Body of pancreas (tissue), 4 donors: ENCODE measurements around the gene MAP3K21. TPM values are rescaled to one million over a fixed set of nuclear protein-coding genes. Genes with fewer than 3 reads are reported as not detected.

ENCODE experiments used
- ATAC-seq: fragments of 150-250 bp; one replicate; pipeline ENCODE4 v1.9.1; 2016
- DNase-seq, 4 donors: peaks; one replicate each; pipeline ENCODE4 v3.0.0-alpha.2; 2019
- H3K27ac ChIP-seq, 4 donors: fragments of 200-600 bp; sonication (generic); 1 replicate in 3 of 4; 2 replicates in 1 of 4; pipeline versions ENCODE4 v1.5.1 to v1.6.1; 2016 to 2019; ENCODE audit warnings: mild to moderate bottlenecking in 1 of 4, mixed read lengths in 1 of 4, moderate library complexity in 1 of 4
- H3K27me3 ChIP-seq, 2 donors: fragments of 200-600 bp; sonication (generic); one replicate each; pipeline ENCODE4 v1.6.0; 2016; ENCODE audit warnings: mild to moderate bottlenecking in 1 of 2
- H3K36me3 ChIP-seq, 2 donors: fragments of 200-600 bp; sonication (generic); replicated peaks in 1 of 2; 2 replicates each; pipeline ENCODE4 v1.5.1; 2016; ENCODE audit warnings: low read depth in 2 of 2; ENCODE audit not compliant: insufficient read depth in 1 of 2
- H3K4me1 ChIP-seq: fragments of 200-600 bp; sonication (generic); one replicate; pipeline ENCODE4 v1.6.0; 2016
- H3K4me3 ChIP-seq, 2 donors: fragments of 200-600 bp; sonication (generic); 1 replicate in 1 of 2; 2 replicates in 1 of 2; pipeline ENCODE4 v1.5.1; 2016 to 2019
- H3K9me3 ChIP-seq, 3 donors: fragments of 200-600 bp; sonication (generic); 1 replicate in 2 of 3; 2 replicates in 1 of 3; pipeline ENCODE4 v1.5.1; 2016
- POLR2A ChIP-seq, 3 donors: fragments of 450-650 bp; IDR thresholded peaks; one replicate each; pipeline ENCODE4 v1.6.1; 2016; ENCODE audit warnings: antibody characterized with exemption in 3 of 3, mild to moderate bottlenecking in 2 of 3
- WGBS, 2 donors: methylation state at CpG; one replicate each; pipeline ENCODE4 v1.1.5; 2017; 5-methylcytosine and 5-hydroxymethylcytosine counted together
- intact Hi-C: fragments of 100-400 bp; cut with DNase I; formaldehyde crosslinking; loops from one replicate; pipeline ENCODE4 v1.15.1; 2023
- total RNA-seq, 2 donors: library from RNA; depleted of rRNA; stranded (reverse); fragments of >200 nt; gene quantifications; one replicate each; pipeline ENCODE4 v1.1.0, GENCODE V29; 2016
- TF ChIP-seq, protein P1 (sequence below), 7 experiments: fragments of 450-650 bp in 4 of 7; fragments of 200-600 bp in 3 of 7; sonication (generic) in 3 of 7; IDR thresholded peaks; one replicate each; pipeline ENCODE4 v1.5.1; 2016 to 2019; ENCODE audit warnings: antibody characterized with exemption in 7 of 7

Gene MAP3K21
- total RNA-seq, 2 donors from 2014 or later, result 40.2 to 62.3 TPM

GRCh38 chr1:233304489-233305102 is 22.9 kb upstream of the MAP3K21 start:
- DNase-seq (peak in 1 of 4 donors; percentile 22), ATAC-seq (peak; percentile 64)
- intact Hi-C loops, result loop anchor here (5.0 to 10.0 kb wide), 2 partner anchors 490 to 763 kb away; no protein-coding TSS in a partner anchor

GRCh38 chr1:233313434-233314155 is 13.9 kb upstream of the MAP3K21 start:
- WGBS, 2 donors, result 58 to 59% methylated on average over 4 of the region's 4 CpGs
- peak overlapping the region in 1 of 4 donors; percentile 16 for H3K27ac ChIP-seq
- intact Hi-C loops, result no loop called here

More at GRCh38 chr1:233304489-233305102, 22.9 kb upstream of the MAP3K21 start:
- no peak overlapping the region for H3K4me3 ChIP-seq
- WGBS, 2 donors, result 0% methylated on average over 1 of the region's 1 CpG
- no peak overlapping the region for H3K27ac ChIP-seq
- no peaks in the 10 kb centered on the region for H3K9me3 ChIP-seq
- TF ChIP-seq, protein P1, sequence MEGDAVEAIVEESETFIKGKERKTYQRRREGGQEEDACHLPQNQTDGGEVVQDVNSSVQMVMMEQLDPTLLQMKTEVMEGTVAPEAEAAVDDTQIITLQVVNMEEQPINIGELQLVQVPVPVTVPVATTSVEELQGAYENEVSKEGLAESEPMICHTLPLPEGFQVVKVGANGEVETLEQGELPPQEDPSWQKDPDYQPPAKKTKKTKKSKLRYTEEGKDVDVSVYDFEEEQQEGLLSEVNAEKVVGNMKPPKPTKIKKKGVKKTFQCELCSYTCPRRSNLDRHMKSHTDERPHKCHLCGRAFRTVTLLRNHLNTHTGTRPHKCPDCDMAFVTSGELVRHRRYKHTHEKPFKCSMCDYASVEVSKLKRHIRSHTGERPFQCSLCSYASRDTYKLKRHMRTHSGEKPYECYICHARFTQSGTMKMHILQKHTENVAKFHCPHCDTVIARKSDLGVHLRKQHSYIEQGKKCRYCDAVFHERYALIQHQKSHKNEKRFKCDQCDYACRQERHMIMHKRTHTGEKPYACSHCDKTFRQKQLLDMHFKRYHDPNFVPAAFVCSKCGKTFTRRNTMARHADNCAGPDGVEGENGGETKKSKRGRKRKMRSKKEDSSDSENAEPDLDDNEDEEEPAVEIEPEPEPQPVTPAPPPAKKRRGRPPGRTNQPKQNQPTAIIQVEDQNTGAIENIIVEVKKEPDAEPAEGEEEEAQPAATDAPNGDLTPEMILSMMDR (IDR thresholded peaks at IDR 0.05), result peak; percentile 59 to 92 (median 86)
- TF ChIP-seq POLR2A (IDR thresholded peaks at IDR 0.05), result no peak
- H3K27me3 ChIP-seq, result no peaks in the 10 kb centered on the region
- H3K36me3 ChIP-seq, result no peaks in the 10 kb centered on the region
- no peaks in the 10 kb centered on the region for H3K4me1 ChIP-seq

GRCh38 chr1:233315718-233316301 is 11.7 kb upstream of the MAP3K21 start:
- peaks cover 21% of the 10 kb centered on the region for H3K4me1 ChIP-seq

More at GRCh38 chr1:233313434-233314155, 13.9 kb upstream of the MAP3K21 start:
- no peak for DNase-seq
- H3K4me3 ChIP-seq, result no peak overlapping the region
- H3K27me3 ChIP-seq, result no peaks in the 10 kb centered on the region
- H3K9me3 ChIP-seq, result peaks cover 0 to 5% (median 0%) of the 10 kb centered on the region in 3 donors
- no peaks in the 10 kb centered on the region for H3K36me3 ChIP-seq
- peaks cover 21% of the 10 kb centered on the region for H3K4me1 ChIP-seq
- TF ChIP-seq POLR2A (IDR thresholded peaks at IDR 0.05), result no peak
- TF ChIP-seq, protein P1 (IDR thresholded peaks at IDR 0.05), result no peak
- ATAC-seq, result no peak

GRCh38 chr1:233316473-233316872 is 11.1 kb upstream of the MAP3K21 start:
- peaks cover 0 to 5% (median 0%) of the 10 kb centered on the region in 3 donors for H3K9me3 ChIP-seq

More at GRCh38 chr1:233315718-233316301, 11.7 kb upstream of the MAP3K21 start:
- Histone ChIP-seq H3K9me3 (peaks cover 0 to 5% (median 0%) of the 10 kb centered on the region in 3 donors), H3K36me3 (no peaks in the 10 kb centered on the region), H3K27me3 (no peaks in the 10 kb centered on the region), H3K27ac (peak overlapping the region; percentile 12 to 69 (median 40)), H3K4me3 (no peak overlapping the region)
- 3 to 16% methylated on average over 1 of the region's 1 CpG for whole genome bisulfite sequencing, 2 donors
- TF ChIP-seq, protein P1 (IDR thresholded peaks at IDR 0.05), result no peak
- DNase-seq (peak in 1 of 4 donors; percentile 14), ATAC-seq (peak; percentile 65)
- intact Hi-C loops, result no loop called here

More at GRCh38 chr1:233316473-233316872, 11.1 kb upstream of the MAP3K21 start:
- H3K4me1 ChIP-seq, result peaks cover 21% of the 10 kb centered on the region
- intact Hi-C loops, result no loop called here
- no peak for DNase-seq
- H3K4me3 ChIP-seq, result no peak overlapping the region
- 7 to 13% methylated on average over 1 of the region's 1 CpG for WGBS, 2 donors
- no peak for ATAC-seq
- peak overlapping the region in 3 of 4 donors; percentile 12 to 69 (median 51) for H3K27ac ChIP-seq
- no peaks in the 10 kb centered on the region for H3K27me3 ChIP-seq
- H3K36me3 ChIP-seq, result no peaks in the 10 kb centered on the region
- TF ChIP-seq POLR2A (IDR thresholded peaks at IDR 0.05), result no peak
- TF ChIP-seq, protein P1 (IDR thresholded peaks at IDR 0.05), result no peak
